SK-N-SH treated with all-trans-retinoic acid at 6 μM for 48 hours (cell line): ENCODE data around the gene ESRRA.

Source experiments
- ATAC-seq: fragments of 200-7000 bp; cut with Tn5 transposase; 3 replicates; pipeline ENCODE4 v1.9.1; 2020; ENCODE audit warnings: mild to moderate bottlenecking, moderate library complexity
- ARNTL ChIP-seq: fragments of 450-650 bp; formaldehyde crosslinking; IDR thresholded peaks from 2 replicates; pipeline ENCODE4 v1.5.0; 2020; ENCODE audit warnings: low read depth, mild to moderate bottlenecking, moderate library complexity, borderline replicate concordance
- CREB5 ChIP-seq: fragments of 250-450 bp; sonication (Bioruptor Pico); IDR thresholded peaks from 2 replicates; pipeline ENCODE4 v1.5.1; 2020; ENCODE audit warnings: low read depth, mild to moderate bottlenecking, moderate library complexity
- CSDC2 ChIP-seq: fragments of 250-450 bp; sonication (Bioruptor Pico); IDR thresholded peaks from 2 replicates; pipeline ENCODE4 v1.5.0; 2020; ENCODE audit warnings: mild to moderate bottlenecking, moderate library complexity
- CSRNP3 ChIP-seq: fragments of 250-450 bp; sonication (Bioruptor Pico); IDR thresholded peaks from 2 replicates; pipeline ENCODE4 v1.5.1; 2021; ENCODE audit warnings: mild to moderate bottlenecking, moderate library complexity
- ESRRG ChIP-seq: fragments of 250-450 bp; sonication (Bioruptor Pico); IDR thresholded peaks from 2 replicates; pipeline ENCODE4 v1.6.1; 2021; ENCODE audit warnings: mild to moderate bottlenecking
- GLIS3 ChIP-seq: fragments of 250-450 bp; sonication (Bioruptor Pico); IDR thresholded peaks from 2 replicates; pipeline ENCODE4 v1.5.0; 2020; ENCODE audit warnings: mild to moderate bottlenecking, moderate library complexity
- ISL1 ChIP-seq: fragments of 250-450 bp; sonication (Bioruptor Pico); IDR thresholded peaks from 2 replicates; pipeline ENCODE4 v2.1.2; 2022; ENCODE audit warnings: mild to moderate bottlenecking, moderate library complexity
- OSR1 ChIP-seq: fragments of 250-450 bp; sonication (Bioruptor Pico); IDR thresholded peaks from 2 replicates; pipeline ENCODE4 v1.8.0; 2022; ENCODE audit warnings: moderate library complexity, mild to moderate bottlenecking, inconsistent platforms
- PATZ1 ChIP-seq: fragments of 250-450 bp; sonication (Bioruptor Pico); IDR thresholded peaks from 2 replicates; pipeline ENCODE4 v1.8.0; 2020; ENCODE audit warnings: mild to moderate bottlenecking, moderate library complexity, borderline replicate concordance
- POU6F1 ChIP-seq: fragments of 250-450 bp; sonication (Bioruptor Pico); IDR thresholded peaks from 2 replicates; pipeline ENCODE4 v1.8.0; 2021; ENCODE audit warnings: low read depth, mild to moderate bottlenecking, moderate library complexity, borderline replicate concordance
- RARB ChIP-seq: fragments of 250-450 bp; sonication (Bioruptor Pico); IDR thresholded peaks from 2 replicates; pipeline ENCODE4 v1.8.0; 2021; ENCODE audit warnings: mild to moderate bottlenecking, moderate library complexity
- SNAI2 ChIP-seq: fragments of 250-450 bp; sonication (Bioruptor Pico); IDR thresholded peaks from 2 replicates; pipeline ENCODE4 v1.5.0; 2020; ENCODE audit warnings: mild to moderate bottlenecking, moderate library complexity
- TCF4 ChIP-seq: fragments of 250-450 bp; sonication (Bioruptor Pico); IDR thresholded peaks from 2 replicates; pipeline ENCODE4 v1.8.0; 2021; ENCODE audit warnings: mild to moderate bottlenecking, moderate library complexity, borderline replicate concordance
- TOX ChIP-seq: fragments of 250-450 bp; sonication (Bioruptor Pico); IDR thresholded peaks from 2 replicates; pipeline ENCODE4 v1.8.0; 2021; ENCODE audit warnings: mild to moderate bottlenecking, moderate library complexity, borderline replicate concordance
- TSHZ2 ChIP-seq: fragments of 250-450 bp; sonication (Bioruptor Pico); IDR thresholded peaks from 2 replicates; pipeline ENCODE4 v1.5.0; 2020; ENCODE audit warnings: mild to moderate bottlenecking, moderate library complexity
- ZC3H10 ChIP-seq: fragments of 250-450 bp; sonication (Bioruptor Pico); IDR thresholded peaks from 2 replicates; pipeline ENCODE4 v1.5.1; 2021; ENCODE audit warnings: mild to moderate bottlenecking, moderate library complexity
- ZFP3 ChIP-seq: fragments of 250-450 bp; sonication (Bioruptor Pico); IDR thresholded peaks from 2 replicates; pipeline ENCODE4 v1.5.0; 2020; ENCODE audit warnings: mild to moderate bottlenecking, moderate library complexity
- ZFP30 ChIP-seq: fragments of 450-650 bp; formaldehyde crosslinking; IDR thresholded peaks from 2 replicates; pipeline ENCODE4 v1.5.0; 2022; ENCODE audit warnings: mild to moderate bottlenecking, moderate library complexity
- ZNF565 ChIP-seq: fragments of 450-650 bp; formaldehyde crosslinking; conservative IDR thresholded peaks from 2 replicates; pipeline ENCODE4 v1.5.0; 2020; ENCODE audit warnings: low read depth, mild to moderate bottlenecking, moderate library complexity
- ZNF8 ChIP-seq: fragments of 450-650 bp; formaldehyde crosslinking; IDR thresholded peaks from 2 replicates; pipeline ENCODE4 v1.5.0; 2020; ENCODE audit warnings: mild to moderate bottlenecking, moderate library complexity

ESRRA gene

GRCh38 chr11:64323373-64323772 is 18.0 kb downstream of the ESRRA start:
- no peak for TF ChIP-seq ZNF565 (CRISPR knock-in tag)
- TF ChIP-seq TOX = no peak
- TF ChIP-seq ARNTL = no peak
- TF ChIP-seq ISL1 (CRISPR knock-in tag) = no peak
- no peak for TF ChIP-seq ZC3H10 (CRISPR knock-in tag)
- TF ChIP-seq TCF4 (CRISPR knock-in tag) = no peak
- TF ChIP-seq ESRRG = no peak
- TF ChIP-seq POU6F1 (CRISPR knock-in tag) = no peak
- no peak for TF ChIP-seq OSR1 (CRISPR knock-in tag)
- no peak for TF ChIP-seq RARB
- TF ChIP-seq ZFP3 (CRISPR knock-in tag) = no peak
- TF ChIP-seq PATZ1 = no peak
- no peak for TF ChIP-seq ZFP30 (CRISPR knock-in tag)
- no peak for TF ChIP-seq ZNF8 (CRISPR knock-in tag)
- TF ChIP-seq CSDC2 = no peak
- ATAC-seq = no peak

- peak; percentile 10; the same call in 1 of the 3 replicates for ATAC-seq
These were observed 18.7 kb downstream of the ESRRA start for GRCh38 chr11:64323984-64324383.

GRCh38 chr11:64324692-64325469 is 19.6 kb downstream of the ESRRA start:
- TF ChIP-seq CREB5 (CRISPR knock-in tag) (no peak), TCF4 (CRISPR knock-in tag) (no peak), SNAI2 (CRISPR knock-in tag) (no peak), TSHZ2 (CRISPR knock-in tag) (no peak), GLIS3 (CRISPR knock-in tag) (no peak), ZC3H10 (CRISPR knock-in tag) (no peak), CSDC2 (no peak), POU6F1 (CRISPR knock-in tag) (no peak), ESRRG (no peak), CSRNP3 (CRISPR knock-in tag) (no peak)
- TF ChIP-seq, all 23 proteins: peak for 0
- ATAC-seq = no peak
